Measurements from ENCODE around the gene CASKIN1.

DNA sequence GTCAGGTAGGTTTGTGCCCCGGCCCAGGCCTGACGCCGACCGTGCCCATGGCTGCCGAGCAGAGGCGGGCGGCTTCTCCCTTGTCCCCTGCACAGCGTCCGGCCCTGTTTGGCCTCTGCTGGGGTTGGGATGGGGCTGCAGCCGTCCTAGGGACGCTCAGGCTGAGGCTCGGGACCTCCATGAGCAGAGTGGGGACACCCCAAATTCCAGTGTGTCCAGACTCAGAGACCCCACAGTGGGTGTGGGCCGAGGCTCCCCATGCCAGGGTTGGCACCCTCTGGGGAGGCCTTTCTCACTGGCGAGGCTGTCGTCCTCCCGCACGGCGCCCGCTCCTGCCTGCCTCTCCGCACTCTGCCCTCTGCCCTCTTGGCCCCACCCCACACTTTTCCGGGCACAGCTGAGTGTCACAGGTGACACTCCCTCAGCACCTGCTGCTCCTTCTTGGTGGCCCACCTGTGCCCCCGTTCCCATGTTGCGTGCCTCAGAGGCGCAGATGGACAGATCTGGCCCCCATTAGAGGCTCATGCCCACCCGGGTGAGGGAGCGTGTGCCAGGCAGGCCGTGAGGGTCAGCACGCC lies 24.7 kb downstream of the CASKIN1 start:
- no peak for TF ChIP-seq POLR2A (IDR thresholded peaks at IDR 0.05; ENCODE audit: low read length)
- TF ChIP-seq GATA1 (IDR thresholded peaks at IDR 0.05; ENCODE audit: low read depth, low read length) = no peak
